SK-N-SH treated with all-trans-retinoic acid at 6 μM for 48 hours (cell line): ENCODE data around the gene TYW5.

Source experiments
- ATAC-seq: fragments of 200-7000 bp; cut with Tn5 transposase; 3 replicates; pipeline ENCODE4 v1.9.1; 2020; ENCODE audit warnings: mild to moderate bottlenecking, moderate library complexity
- ARNTL ChIP-seq: fragments of 450-650 bp; formaldehyde crosslinking; IDR thresholded peaks from 2 replicates; pipeline ENCODE4 v1.5.0; 2020; ENCODE audit warnings: low read depth, mild to moderate bottlenecking, moderate library complexity, borderline replicate concordance
- BACH2 ChIP-seq: fragments of 250-450 bp; sonication (Bioruptor Pico); IDR thresholded peaks from 2 replicates; pipeline ENCODE4 v1.9.0; 2021; ENCODE audit warnings: mild to moderate bottlenecking, borderline replicate concordance
- CSDC2 ChIP-seq: fragments of 250-450 bp; sonication (Bioruptor Pico); IDR thresholded peaks from 2 replicates; pipeline ENCODE4 v1.5.0; 2020; ENCODE audit warnings: mild to moderate bottlenecking, moderate library complexity
- CSRNP3 ChIP-seq: fragments of 250-450 bp; sonication (Bioruptor Pico); IDR thresholded peaks from 2 replicates; pipeline ENCODE4 v1.5.1; 2021; ENCODE audit warnings: mild to moderate bottlenecking, moderate library complexity
- ESRRG ChIP-seq: fragments of 250-450 bp; sonication (Bioruptor Pico); IDR thresholded peaks from 2 replicates; pipeline ENCODE4 v1.6.1; 2021; ENCODE audit warnings: mild to moderate bottlenecking
- GLIS3 ChIP-seq: fragments of 250-450 bp; sonication (Bioruptor Pico); IDR thresholded peaks from 2 replicates; pipeline ENCODE4 v1.5.0; 2020; ENCODE audit warnings: mild to moderate bottlenecking, moderate library complexity
- ISL1 ChIP-seq: fragments of 250-450 bp; sonication (Bioruptor Pico); IDR thresholded peaks from 2 replicates; pipeline ENCODE4 v2.1.2; 2022; ENCODE audit warnings: mild to moderate bottlenecking, moderate library complexity
- OSR1 ChIP-seq: fragments of 250-450 bp; sonication (Bioruptor Pico); IDR thresholded peaks from 2 replicates; pipeline ENCODE4 v1.8.0; 2022; ENCODE audit warnings: moderate library complexity, mild to moderate bottlenecking, inconsistent platforms
- PATZ1 ChIP-seq: fragments of 250-450 bp; sonication (Bioruptor Pico); IDR thresholded peaks from 2 replicates; pipeline ENCODE4 v1.8.0; 2020; ENCODE audit warnings: mild to moderate bottlenecking, moderate library complexity, borderline replicate concordance
- PPARA ChIP-seq: fragments of 250-450 bp; sonication (Bioruptor Pico); IDR thresholded peaks from 2 replicates; pipeline ENCODE4 v1.5.0; 2020; ENCODE audit warnings: mild to moderate bottlenecking, borderline replicate concordance
- RARB ChIP-seq: fragments of 250-450 bp; sonication (Bioruptor Pico); IDR thresholded peaks from 2 replicates; pipeline ENCODE4 v1.8.0; 2021; ENCODE audit warnings: mild to moderate bottlenecking, moderate library complexity
- TCF4 ChIP-seq: fragments of 250-450 bp; sonication (Bioruptor Pico); IDR thresholded peaks from 2 replicates; pipeline ENCODE4 v1.8.0; 2021; ENCODE audit warnings: mild to moderate bottlenecking, moderate library complexity, borderline replicate concordance
- TOX ChIP-seq: fragments of 250-450 bp; sonication (Bioruptor Pico); IDR thresholded peaks from 2 replicates; pipeline ENCODE4 v1.8.0; 2021; ENCODE audit warnings: mild to moderate bottlenecking, moderate library complexity, borderline replicate concordance
- ZC3H10 ChIP-seq: fragments of 250-450 bp; sonication (Bioruptor Pico); IDR thresholded peaks from 2 replicates; pipeline ENCODE4 v1.5.1; 2021; ENCODE audit warnings: mild to moderate bottlenecking, moderate library complexity
- ZFP3 ChIP-seq: fragments of 250-450 bp; sonication (Bioruptor Pico); IDR thresholded peaks from 2 replicates; pipeline ENCODE4 v1.5.0; 2020; ENCODE audit warnings: mild to moderate bottlenecking, moderate library complexity
- ZFP30 ChIP-seq: fragments of 450-650 bp; formaldehyde crosslinking; IDR thresholded peaks from 2 replicates; pipeline ENCODE4 v1.5.0; 2022; ENCODE audit warnings: mild to moderate bottlenecking, moderate library complexity
- ZNF565 ChIP-seq: fragments of 450-650 bp; formaldehyde crosslinking; conservative IDR thresholded peaks from 2 replicates; pipeline ENCODE4 v1.5.0; 2020; ENCODE audit warnings: low read depth, mild to moderate bottlenecking, moderate library complexity
- ZNF70 ChIP-seq: fragments of 450-650 bp; formaldehyde crosslinking; IDR thresholded peaks from 2 replicates; pipeline ENCODE4 v1.5.0; 2020; ENCODE audit warnings: mild to moderate bottlenecking, moderate library complexity
- ZNF8 ChIP-seq: fragments of 450-650 bp; formaldehyde crosslinking; IDR thresholded peaks from 2 replicates; pipeline ENCODE4 v1.5.0; 2020; ENCODE audit warnings: mild to moderate bottlenecking, moderate library complexity
- TF ChIP-seq, protein P1 (sequence below): fragments of 250-450 bp; sonication (Bioruptor Pico); IDR thresholded peaks from 2 replicates; pipeline ENCODE4 v1.8.0; 2021; ENCODE audit warnings: low read depth, mild to moderate bottlenecking, moderate library complexity, borderline replicate concordance
- TF ChIP-seq, protein P2 (sequence below): fragments of 250-450 bp; sonication (Bioruptor Pico); IDR thresholded peaks from 2 replicates; pipeline ENCODE4 v1.5.0; 2020; ENCODE audit warnings: mild to moderate bottlenecking, moderate library complexity

TYW5 gene

GRCh38 chr2:199984755-199985154 is 29.5 kb upstream of the TYW5 start:
- TF ChIP-seq ZNF70 (CRISPR knock-in tag) (no peak), TOX (no peak), ZNF565 (CRISPR knock-in tag) (no peak), PATZ1 (CRISPR knock-in tag) (no peak), ZFP30 (CRISPR knock-in tag) (no peak), ESRRG (CRISPR knock-in tag) (no peak), CSRNP3 (no peak), ZNF8 (CRISPR knock-in tag) (no peak), ZFP3 (CRISPR knock-in tag) (no peak), CSDC2 (no peak), ISL1 (CRISPR knock-in tag) (no peak), RARB (no peak), BACH2 (no peak), OSR1 (CRISPR knock-in tag) (no peak)
- TF ChIP-seq, protein P1, sequence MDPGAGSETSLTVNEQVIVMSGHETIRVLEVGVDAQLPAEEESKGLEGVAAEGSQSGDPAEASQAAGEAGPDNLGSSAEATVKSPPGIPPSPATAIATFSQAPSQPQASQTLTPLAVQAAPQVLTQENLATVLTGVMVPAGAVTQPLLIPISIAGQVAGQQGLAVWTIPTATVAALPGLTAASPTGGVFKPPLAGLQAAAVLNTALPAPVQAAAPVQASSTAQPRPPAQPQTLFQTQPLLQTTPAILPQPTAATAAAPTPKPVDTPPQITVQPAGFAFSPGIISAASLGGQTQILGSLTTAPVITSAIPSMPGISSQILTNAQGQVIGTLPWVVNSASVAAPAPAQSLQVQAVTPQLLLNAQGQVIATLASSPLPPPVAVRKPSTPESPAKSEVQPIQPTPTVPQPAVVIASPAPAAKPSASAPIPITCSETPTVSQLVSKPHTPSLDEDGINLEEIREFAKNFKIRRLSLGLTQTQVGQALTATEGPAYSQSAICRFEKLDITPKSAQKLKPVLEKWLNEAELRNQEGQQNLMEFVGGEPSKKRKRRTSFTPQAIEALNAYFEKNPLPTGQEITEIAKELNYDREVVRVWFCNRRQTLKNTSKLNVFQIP (CRISPR knock-in tag), result no peak
- no peak for ATAC-seq

DNA sequence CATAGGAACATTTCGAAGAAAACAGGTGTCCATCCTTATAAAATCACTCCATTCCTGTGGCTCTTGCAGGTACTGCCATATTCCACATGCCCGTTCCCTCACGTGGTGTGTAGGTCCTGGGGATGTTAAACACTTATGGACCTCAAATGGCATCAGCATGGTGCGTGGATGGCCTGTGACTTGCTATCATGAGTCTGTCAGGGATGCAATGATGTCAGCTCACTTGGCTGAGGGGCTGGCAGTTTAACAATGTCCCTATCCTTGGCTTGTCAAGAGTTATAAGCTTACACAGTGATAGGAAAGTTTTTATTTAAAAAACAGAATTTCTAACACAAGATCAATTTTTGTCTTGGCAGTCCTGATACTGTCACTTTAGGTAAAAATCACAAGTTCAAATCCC is 28.9 kb upstream of the TYW5 start:
- no peak for TF ChIP-seq TOX
- no peak for TF ChIP-seq ZNF8 (CRISPR knock-in tag)
- TF ChIP-seq, protein P1 (CRISPR knock-in tag), result no peak
- no peak for ATAC-seq

GRCh38 chr2:199983534-199983933 is 28.2 kb upstream of the TYW5 start:
- ATAC-seq, result no peak
- no peak for TF ChIP-seq BACH2
- TF ChIP-seq, protein P1 (CRISPR knock-in tag), result no peak
- TF ChIP-seq, protein P2, sequence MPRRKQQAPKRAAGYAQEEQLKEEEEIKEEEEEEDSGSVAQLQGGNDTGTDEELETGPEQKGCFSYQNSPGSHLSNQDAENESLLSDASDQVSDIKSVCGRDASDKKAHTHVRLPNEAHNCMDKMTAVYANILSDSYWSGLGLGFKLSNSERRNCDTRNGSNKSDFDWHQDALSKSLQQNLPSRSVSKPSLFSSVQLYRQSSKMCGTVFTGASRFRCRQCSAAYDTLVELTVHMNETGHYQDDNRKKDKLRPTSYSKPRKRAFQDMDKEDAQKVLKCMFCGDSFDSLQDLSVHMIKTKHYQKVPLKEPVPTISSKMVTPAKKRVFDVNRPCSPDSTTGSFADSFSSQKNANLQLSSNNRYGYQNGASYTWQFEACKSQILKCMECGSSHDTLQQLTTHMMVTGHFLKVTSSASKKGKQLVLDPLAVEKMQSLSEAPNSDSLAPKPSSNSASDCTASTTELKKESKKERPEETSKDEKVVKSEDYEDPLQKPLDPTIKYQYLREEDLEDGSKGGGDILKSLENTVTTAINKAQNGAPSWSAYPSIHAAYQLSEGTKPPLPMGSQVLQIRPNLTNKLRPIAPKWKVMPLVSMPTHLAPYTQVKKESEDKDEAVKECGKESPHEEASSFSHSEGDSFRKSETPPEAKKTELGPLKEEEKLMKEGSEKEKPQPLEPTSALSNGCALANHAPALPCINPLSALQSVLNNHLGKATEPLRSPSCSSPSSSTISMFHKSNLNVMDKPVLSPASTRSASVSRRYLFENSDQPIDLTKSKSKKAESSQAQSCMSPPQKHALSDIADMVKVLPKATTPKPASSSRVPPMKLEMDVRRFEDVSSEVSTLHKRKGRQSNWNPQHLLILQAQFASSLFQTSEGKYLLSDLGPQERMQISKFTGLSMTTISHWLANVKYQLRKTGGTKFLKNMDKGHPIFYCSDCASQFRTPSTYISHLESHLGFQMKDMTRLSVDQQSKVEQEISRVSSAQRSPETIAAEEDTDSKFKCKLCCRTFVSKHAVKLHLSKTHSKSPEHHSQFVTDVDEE (CRISPR knock-in tag), result no peak
- no peak for TF ChIP-seq RARB
- TF ChIP-seq TOX, result no peak
- TF ChIP-seq ZFP3 (CRISPR knock-in tag), result no peak
- no peak for TF ChIP-seq ARNTL
- no peak for TF ChIP-seq ISL1 (CRISPR knock-in tag)
- TF ChIP-seq TCF4 (CRISPR knock-in tag), result no peak
- no peak for TF ChIP-seq PPARA (CRISPR knock-in tag)
- no peak for TF ChIP-seq ZC3H10
- no peak for TF ChIP-seq PATZ1 (CRISPR knock-in tag)
- TF ChIP-seq ZNF565 (CRISPR knock-in tag), result no peak
- no peak for TF ChIP-seq ZFP30 (CRISPR knock-in tag)
- no peak for TF ChIP-seq GLIS3 (CRISPR knock-in tag)
- no peak for TF ChIP-seq ZNF70 (CRISPR knock-in tag)
- TF ChIP-seq ESRRG (CRISPR knock-in tag), result no peak
